ENCODE results near the gene GGA3. TPM values are rescaled to one million over a fixed set of nuclear protein-coding genes. Genes with fewer than 3 reads are reported as not detected.

Gene GGA3
- total RNA-seq: 13.7 and 18.7 TPM in 2 replicates

GRCh38 chr17:75261336-75262111 is at the start of gene GGA3, which contains the start of gene MRPS7:
TSS of gene GGA3 (minus strand) at chr17:75261606. CDS start at chr17:75261587, 19 bp downstream.
TSS of gene MRPS7 (plus strand) at chr17:75261879. CDS start at chr17:75261901, 22 bp downstream.

GRCh38 chr17:75289115-75289831 is 27.9 kb upstream of the GGA3 start, which contains the start of gene SLC25A19:
TSS of gene SLC25A19 (minus strand) at chr17:75289433. CDS start at chr17:75286764, 2,669 bp downstream.

GRCh38 chr17:75270966-75271232 is 9.5 kb upstream of the GGA3 start, which contains the start of gene MIF4GD:
TSS of gene MIF4GD (minus strand) at chr17:75271231. CDS start at chr17:75270195, 1,036 bp downstream.

GRCh38 chr17:75205037-75205792 is 56.2 kb downstream of the GGA3 start, which contains the start of gene NUP85:
TSS of gene NUP85 (plus strand) at chr17:75205679. CDS start at chr17:75205762, 83 bp downstream.

Other genes with a start within 250 kb of the GGA3 start
- 28.9 and 33.8 TPM in 2 replicates for gene MRPL58, start 248.9 kb downstream of the GGA3 start, total RNA-seq
- 234 and 356 TPM in 2 replicates for gene ATP5PD, start 214.6 kb downstream of the GGA3 start, total RNA-seq
- gene KCTD2, start 214.4 kb downstream of the GGA3 start, total RNA-seq: 14.0 and 16.0 TPM in 2 replicates
- 6.8 and 8.1 TPM in 2 replicates for gene SLC16A5, start 173.7 kb downstream of the GGA3 start, total RNA-seq
- 2.9 and 3.7 TPM in 2 replicates for gene ARMC7, start 151.6 kb downstream of the GGA3 start, total RNA-seq
- 56.7 and 60.6 TPM in 2 replicates for gene NT5C, start 129.9 kb downstream of the GGA3 start, total RNA-seq
- gene JPT1, start 107.1 kb downstream of the GGA3 start, total RNA-seq: 139 and 140 TPM in 2 replicates
- 90.4 and 105 TPM in 2 replicates for gene SUMO2, start 78.6 kb downstream of the GGA3 start, total RNA-seq
- gene NUP85, start 55.9 kb downstream of the GGA3 start, total RNA-seq: 37.1 and 49.5 TPM in 2 replicates
- gene MRPS7, start 273 bp upstream of the GGA3 start, total RNA-seq: 48.5 and 55.5 TPM in 2 replicates
- 3.3 and 4.7 TPM in 2 replicates for gene MIF4GD, start 9.6 kb upstream of the GGA3 start, total RNA-seq
- 7.0 and 20.7 TPM in 2 replicates for gene SLC25A19, start 27.8 kb upstream of the GGA3 start, total RNA-seq
- 57.7 and 75.1 TPM in 2 replicates for gene GRB2, start 144.1 kb upstream of the GGA3 start, total RNA-seq
- 30.1 and 31.6 TPM in 2 replicates for gene TMEM94, start 195.0 kb upstream of the GGA3 start, total RNA-seq